HEK293T (cell line): ENCODE measurements around the gene CCSER1.

ENCODE experiments used
- BHLHE40 ChIP-seq: fragments of 450-650 bp; IDR thresholded peaks from 2 replicates; pipeline ENCODE4 v1.6.1; 2016; ENCODE audit warnings: mild to moderate bottlenecking, moderate library complexity, borderline replicate concordance
- CTBP1 ChIP-seq: fragments of 450-650 bp; IDR thresholded peaks from 2 replicates; pipeline ENCODE4 v1.6.1; 2016; ENCODE audit warnings: borderline replicate concordance
- FOXA1 ChIP-seq: fragments of 450-650 bp; IDR thresholded peaks from 2 replicates; pipeline ENCODE4 v1.6.1; 2016; ENCODE audit warnings: mild to moderate bottlenecking
- FOXK2 ChIP-seq: fragments of 450-650 bp; IDR thresholded peaks from 2 replicates; pipeline ENCODE4 v1.6.1; 2016; ENCODE audit warnings: mild to moderate bottlenecking
- FOXM1 ChIP-seq: fragments of 450-650 bp; IDR thresholded peaks from 2 replicates; pipeline ENCODE4 v1.6.1; 2017; ENCODE audit warnings: mild to moderate bottlenecking, borderline replicate concordance
- HDGF ChIP-seq: fragments of 450-650 bp; IDR thresholded peaks from 2 replicates; pipeline ENCODE4 v1.6.1; 2017; ENCODE audit warnings: antibody characterized with exemption, borderline replicate concordance
- L3MBTL2 ChIP-seq: fragments of 450-650 bp; conservative IDR thresholded peaks from 2 replicates; pipeline ENCODE4 v1.6.1; 2016; ENCODE audit warnings: mild to moderate bottlenecking
- LEF1 ChIP-seq: fragments of 450-650 bp; IDR thresholded peaks from 2 replicates; pipeline ENCODE4 v1.6.1; 2017; ENCODE audit warnings: mild to moderate bottlenecking, borderline replicate concordance
- NFRKB ChIP-seq: fragments of 450-650 bp; IDR thresholded peaks from 2 replicates; pipeline ENCODE4 v1.6.1; 2016; ENCODE audit warnings: mild to moderate bottlenecking, moderate library complexity
- SP1 ChIP-seq: fragments of 450-650 bp; IDR thresholded peaks from 2 replicates; pipeline ENCODE4 v1.6.1; 2017
- SUZ12 ChIP-seq: fragments of 450-650 bp; IDR thresholded peaks from 2 replicates; pipeline ENCODE4 v1.6.1; 2016; ENCODE audit warnings: mild to moderate bottlenecking
- TARDBP ChIP-seq: fragments of 450-650 bp; IDR thresholded peaks from 2 replicates; pipeline ENCODE4 v1.6.1; 2016
- ZNF384 ChIP-seq: fragments of 450-650 bp; IDR thresholded peaks from 2 replicates; pipeline ENCODE4 v1.6.1; 2016

DNA sequence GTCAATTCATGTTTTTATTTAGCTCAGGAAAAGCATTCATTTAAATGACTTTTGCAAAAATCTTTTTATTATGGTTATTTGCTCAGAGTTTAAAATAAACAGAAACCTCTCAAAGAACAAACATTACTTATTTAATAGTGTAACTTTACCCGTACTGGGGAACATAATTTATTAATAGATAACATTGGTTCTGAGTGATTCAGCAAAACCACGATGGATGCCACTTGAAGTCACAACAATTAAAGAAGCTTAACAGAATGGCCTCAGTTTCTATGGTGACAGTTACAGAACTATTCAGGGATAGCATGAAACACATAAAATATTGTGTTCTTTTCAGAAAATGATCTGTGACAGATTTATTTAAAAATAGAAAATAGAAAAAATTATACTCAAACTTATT, 368.7 kb downstream of the CCSER1 start:
- TF ChIP-seq FOXK2 (no peak), NFRKB (no peak), FOXM1 (no peak), SP1 (no peak), L3MBTL2 (no peak), CTBP1 (no peak), HDGF (no peak), BHLHE40 (no peak), FOXA1 (no peak), ZNF384 (no peak), LEF1 (no peak), SUZ12 (no peak), TARDBP (no peak)
